Measurements from ENCODE around the gene ASB8. TPM values are rescaled to one million over a fixed set of nuclear protein-coding genes. Genes with fewer than 3 reads are reported as not detected.

Gene ASB8
- polyA plus RNA-seq, 2 of the 4 experiments (the other 2 are of a cell fraction), result 16.2 to 25.6 TPM

- TF ChIP-seq ELK1 (IDR thresholded peaks at IDR 0.05; ENCODE audit: low read depth, low read length) (no peak), HES2 (IDR thresholded peaks at IDR 0.05) (no peak), HEYL (CRISPR knock-in tag; IDR thresholded peaks at IDR 0.05) (no peak)
These were observed 44.2 kb upstream of the ASB8 start (continued) for GRCh38 chr12:48201516-48201915.

- CTCF ChIA-PET, result interaction anchor here (1.7 to 4.9 kb wide), 2 partner anchors 12 to 252 kb away, joined by 4 to 34 read pairs; no protein-coding TSS in a partner anchor
- peaks cover 15% of the 10 kb centered on the region for H3K9me3 ChIP-seq
- H3K4me3 ChIP-seq, result no peak overlapping the region
- no peak for ATAC-seq
- no peak overlapping the region for H3K27ac ChIP-seq
- H3K4me1 ChIP-seq, result peaks cover 30% of the 10 kb centered on the region
- POLR2A ChIA-PET, result no interaction called here
- H3K4me2 ChIP-seq, result no peak overlapping the region
- WGBS (ENCODE audit: missing lambda C conversion rate), result 80% methylated on average over 3 of the region's 3 CpGs
- DNase-seq (ENCODE audit: low read depth in 1 of 2, low spot score in 1 of 2), result no peak
- TF ChIP-seq TP53 (CRISPR knock-in tag; IDR thresholded peaks at IDR 0.05) (no peak), PBX3 (IDR thresholded peaks at IDR 0.05) (no peak), KDM1A (IDR thresholded peaks at IDR 0.05; ENCODE audit: low read depth) (no peak), RNF2 (IDR thresholded peaks at IDR 0.05; ENCODE audit: borderline replicate concordance, low read depth) (no peak), CEBPB (IDR thresholded peaks at IDR 0.05) (no peak), EHMT2 (IDR thresholded peaks at IDR 0.05; ENCODE audit: low read depth) (no peak), GATA3 (IDR thresholded peaks at IDR 0.05; ENCODE audit: borderline replicate concordance) (no peak), JUNB (IDR thresholded peaks at IDR 0.05) (no peak), REST (IDR thresholded peaks at IDR 0.05) (no peak), EHF (CRISPR knock-in tag; IDR thresholded peaks at IDR 0.05) (no peak), BHLHE40 (IDR thresholded peaks at IDR 0.05; ENCODE audit: low read depth, low read length) (no peak), ZFP36 (IDR thresholded peaks at IDR 0.05; ENCODE audit: borderline replicate concordance, partially characterized antibody) (no peak), HOXB13 (CRISPR knock-in tag; IDR thresholded peaks at IDR 0.05; ENCODE audit: low read depth) (no peak), POLR2AphosphoS2 (conservative IDR thresholded peaks at IDR 0.05; ENCODE audit: low read length) (no peak), NR3C1 (IDR thresholded peaks at IDR 0.05) (no peak), TFCP2L1 (CRISPR knock-in tag; IDR thresholded peaks at IDR 0.05) (no peak), CTCF (IDR thresholded peaks at IDR 0.05) (no peak)
- no peak for FAIRE-seq
These were observed 43.8 kb upstream of the ASB8 start for GRCh38 chr12:48201091-48201490.

Measured in A549 (cell line).